Activated CD8-positive, alpha-beta memory T cell treated with anti-CD3 and anti-CD28 coated beads, Interleukin-2, amount 50 U/mL, for 24 hours (primary cell): ENCODE data around the gene KCNK13.
"Not testable (repeated sequence)": the region's sequence is repeated elsewhere in the genome, so short reads cannot be mapped to it uniquely, and the experiment has no call there.

Source experiments
- DNase-seq: peaks from one replicate; pipeline ENCODE4 v3.0.0-alpha.2; 2020; ENCODE audit errors: extremely low read depth

KCNK13 gene

DNA sequence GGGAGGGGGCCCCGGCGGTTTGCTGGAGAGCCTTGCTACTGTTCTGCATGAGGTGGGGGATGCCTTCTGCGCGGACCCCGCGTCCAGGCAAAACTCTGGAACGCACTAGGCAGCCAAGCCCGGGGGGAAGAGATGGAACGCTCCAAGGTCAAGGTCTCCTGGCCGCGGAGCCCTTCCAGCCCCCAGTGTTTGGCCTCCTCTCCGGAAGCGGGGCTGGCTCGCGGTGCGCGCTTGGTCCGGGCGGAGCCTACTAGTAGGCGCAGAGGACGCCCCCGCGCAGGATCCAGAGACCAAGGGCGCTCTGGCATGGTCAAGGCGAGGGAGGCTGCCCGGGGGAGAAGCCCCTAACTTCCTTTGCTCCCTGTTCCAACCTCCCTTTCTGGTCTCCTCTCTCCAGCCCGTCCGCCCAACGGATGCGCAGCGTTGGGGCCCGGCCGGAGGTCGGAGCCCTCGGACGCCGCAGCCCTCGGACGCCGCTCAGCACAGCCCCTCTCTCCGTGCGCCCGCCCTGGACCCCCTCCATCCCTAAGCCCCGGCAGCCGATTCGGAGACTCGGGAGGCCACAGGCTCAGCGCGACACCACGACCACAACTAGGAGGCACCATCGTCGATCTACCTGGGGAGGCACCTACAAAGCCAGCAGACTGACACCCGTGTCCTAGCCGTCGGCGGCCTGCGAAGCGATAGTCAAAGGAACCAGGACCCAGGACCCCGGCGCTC is 669 bp upstream of the KCNK13 start:
- no peak for DNase-seq

GRCh38 chr14:90062127-90062794 is 467 bp downstream of the KCNK13 start:
- no peak for DNase-seq

- DNase-seq, result no peak
These were observed 1.2 kb downstream of the KCNK13 start for GRCh38 chr14:90062822-90063539.

GRCh38 chr14:90072350-90072749 is 10.6 kb downstream of the KCNK13 start:
- no peak for DNase-seq

GRCh38 chr14:90079576-90079975 is 17.8 kb downstream of the KCNK13 start:
- no peak for DNase-seq

DNA sequence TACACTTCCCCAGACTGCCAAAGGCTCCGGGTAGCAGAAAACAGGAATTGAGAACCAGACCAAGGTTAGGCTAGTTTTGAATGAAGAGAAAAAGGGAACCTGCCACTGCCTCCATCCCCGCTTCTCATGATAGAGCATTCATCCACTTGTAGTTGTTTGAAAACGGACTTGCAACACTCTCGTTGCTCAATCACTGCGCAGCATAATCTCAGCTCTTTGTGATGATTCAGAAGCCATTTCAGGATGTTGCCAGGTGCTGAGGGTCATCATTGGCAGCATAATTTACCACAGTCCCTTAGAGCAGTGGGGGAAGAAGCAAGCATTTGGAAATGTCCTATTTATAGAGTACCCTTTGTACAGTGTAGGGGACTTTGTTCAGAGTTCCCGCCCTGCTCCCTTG is 25.6 kb downstream of the KCNK13 start:
- no peak for DNase-seq

- no peak for DNase-seq
These were observed 26.4 kb downstream of the KCNK13 start for GRCh38 chr14:90088176-90088575.

GRCh38 chr14:90089486-90089885 is 27.7 kb downstream of the KCNK13 start:
- not testable (repeated sequence) for DNase-seq

- DNase-seq, result no peak
These were observed 29.6 kb downstream of the KCNK13 start for GRCh38 chr14:90091393-90091792.

GRCh38 chr14:90093942-90094595 is 32.3 kb downstream of the KCNK13 start:
- no peak for DNase-seq

- no peak for DNase-seq
These were observed 33.3 kb downstream of the KCNK13 start for GRCh38 chr14:90095096-90095495.

DNA sequence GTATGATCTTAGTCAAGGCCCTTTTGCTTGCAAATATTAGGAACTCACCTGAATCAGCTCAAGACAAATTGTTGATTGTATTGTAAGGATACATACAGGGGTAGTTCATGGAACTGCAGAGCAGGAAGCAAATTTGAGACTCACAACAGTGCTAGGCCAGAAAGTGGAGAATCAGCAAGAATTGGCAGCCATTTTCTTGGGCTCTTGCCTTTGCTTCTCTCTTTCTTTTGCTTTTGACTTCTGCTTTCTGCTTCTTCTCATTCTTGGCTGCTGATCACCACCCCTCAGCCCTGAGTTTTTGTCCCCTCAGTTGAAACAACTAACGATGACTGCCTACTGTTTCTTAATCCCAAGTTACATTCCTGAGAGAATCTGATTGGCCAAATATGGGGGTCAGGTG is 34.8 kb downstream of the KCNK13 start:
- no peak for DNase-seq

DNA sequence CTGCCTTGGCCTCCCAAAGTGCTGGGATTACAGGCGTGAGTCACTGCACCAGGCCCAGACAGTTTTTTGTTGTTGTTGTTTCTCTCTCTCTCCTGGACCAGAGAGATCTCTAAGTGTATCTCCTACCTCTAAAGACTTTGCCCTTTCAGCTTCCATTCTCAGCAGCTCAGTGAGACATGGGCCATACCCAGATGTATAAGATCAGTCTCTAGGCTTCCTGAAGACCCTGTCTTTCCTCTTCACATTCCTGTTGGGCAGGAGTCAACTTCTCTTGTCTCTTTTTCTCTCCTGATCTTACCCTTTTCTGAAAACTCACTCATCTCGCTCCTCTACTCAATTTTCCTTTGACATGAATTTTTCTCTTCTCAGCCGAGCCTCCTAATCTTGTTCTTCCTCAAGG is 42.0 kb downstream of the KCNK13 start:
- DNase-seq, result no peak

- DNase-seq, result no peak
These were observed 44.0 kb downstream of the KCNK13 start for GRCh38 chr14:90105756-90106155.

- no peak for DNase-seq
These were observed 46.0 kb downstream of the KCNK13 start for GRCh38 chr14:90107789-90108188.

DNA sequence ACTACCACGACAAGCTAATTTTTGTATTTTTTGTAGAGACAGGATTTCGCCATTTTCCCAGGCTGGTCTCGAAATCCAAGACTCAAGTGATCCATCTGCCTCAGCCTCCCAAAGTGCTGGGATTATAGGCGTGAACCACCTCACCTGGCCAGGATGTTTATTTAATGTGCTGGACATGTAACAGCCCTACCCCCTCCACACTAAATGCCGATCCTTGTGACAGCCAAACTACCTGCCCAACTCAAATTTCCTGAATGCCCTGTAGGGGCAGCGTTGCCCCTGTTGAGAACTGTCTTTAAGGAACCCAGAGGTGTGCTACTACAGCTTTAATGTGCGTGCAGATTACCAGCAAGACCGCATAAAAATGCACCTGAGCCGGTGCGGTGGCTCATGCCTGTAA is 48.1 kb downstream of the KCNK13 start:
- no peak for DNase-seq

DNA sequence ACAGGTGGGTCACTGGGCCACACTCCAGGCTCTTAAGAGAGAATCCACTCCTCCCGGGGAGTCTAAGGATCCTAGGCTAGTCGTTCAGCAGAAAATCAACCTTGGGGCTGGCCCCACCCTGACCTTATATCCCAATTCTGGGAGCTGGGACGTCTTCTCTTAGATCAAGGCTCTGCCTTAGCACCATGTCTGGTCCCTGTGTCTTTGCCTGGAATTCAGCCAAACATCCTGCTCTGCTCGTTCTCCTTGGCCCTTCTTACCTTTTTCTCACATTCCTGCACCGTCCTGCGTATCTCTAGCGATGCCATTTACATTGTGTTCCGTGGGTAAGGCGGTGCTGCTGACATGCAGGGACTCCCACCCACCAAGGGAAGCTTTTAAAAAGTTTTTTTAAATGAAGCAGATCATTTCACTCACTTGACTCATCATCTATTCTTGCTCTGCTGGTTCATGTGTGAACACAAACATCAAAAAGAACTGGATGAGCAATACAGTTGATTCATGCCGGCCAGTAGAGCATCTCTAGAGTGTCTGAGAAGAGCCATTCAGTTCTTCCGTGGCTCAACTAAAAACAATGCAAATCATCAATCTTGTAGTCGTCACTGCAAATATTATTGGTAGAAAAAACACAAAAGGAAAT is 50.2 kb downstream of the KCNK13 start:
- DNase-seq, result no peak

DNA sequence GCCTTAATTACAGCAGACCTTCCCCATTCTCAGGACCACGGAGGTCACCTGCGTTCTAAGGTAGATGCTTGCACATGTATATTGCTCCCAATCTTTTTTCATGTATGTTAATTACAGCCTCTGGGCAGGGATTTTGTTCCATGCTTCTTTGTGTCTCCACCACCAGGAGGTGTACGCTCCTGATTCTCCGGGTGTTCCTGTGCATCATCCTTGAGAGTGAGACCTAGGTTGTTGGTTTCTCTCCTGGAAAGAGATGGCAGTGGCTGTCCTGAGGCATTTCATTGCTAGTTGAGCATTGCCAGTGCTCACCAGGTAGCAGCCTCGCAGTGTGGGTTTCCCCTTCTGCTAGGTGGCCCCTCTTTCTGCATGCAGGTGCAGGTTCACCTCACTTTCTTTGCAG is 52.8 kb downstream of the KCNK13 start:
- DNase-seq, result no peak

GRCh38 chr14:90115780-90116179 is 54.0 kb downstream of the KCNK13 start:
- no peak for DNase-seq

DNA sequence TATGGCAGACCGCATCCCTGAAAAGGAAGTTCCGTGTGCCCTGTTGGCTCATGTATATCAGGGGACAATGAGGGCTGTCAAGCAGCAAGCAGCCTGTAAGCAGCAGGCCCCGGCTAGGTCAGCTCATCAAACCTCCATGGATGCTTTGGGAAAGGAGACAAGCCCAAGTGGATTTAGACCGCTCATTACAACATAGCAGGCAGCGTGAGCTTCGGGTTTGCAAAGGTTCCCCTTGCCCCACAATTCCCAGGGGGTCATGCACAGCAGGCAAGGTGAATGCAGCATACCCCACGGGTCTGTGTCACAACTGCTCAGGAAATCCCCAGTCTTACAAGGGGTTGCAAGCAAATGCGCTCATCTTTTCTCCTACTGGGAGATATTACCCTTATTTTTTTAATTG is 54.6 kb downstream of the KCNK13 start:
- no peak for DNase-seq

- DNase-seq, result no peak
These were observed 56.2 kb downstream of the KCNK13 start for GRCh38 chr14:90118027-90118426.

GRCh38 chr14:90126260-90126659 is 64.5 kb downstream of the KCNK13 start:
- DNase-seq, result no peak
